Liver (tissue), 3 donors: ENCODE measurements around the gene BCAS1.
"Not testable (repeated sequence)": the region's sequence is repeated elsewhere in the genome, so short reads cannot be mapped to it uniquely, and the experiment has no call there.

Experiments
- EGR1 ChIP-seq, 2 donors: IDR thresholded peaks; 2 replicates each; pipeline ENCODE4 v1.6.1; 2016 to 2018; ENCODE audit warnings: antibody characterized with exemption in 2 of 2, low read depth in 2 of 2
- JUND ChIP-seq, 2 donors: IDR thresholded peaks; 2 replicates each; pipeline ENCODE4 v1.6.1; 2016; ENCODE audit warnings: antibody characterized with exemption in 2 of 2
- NR2F2 ChIP-seq: IDR thresholded peaks from 2 replicates; pipeline ENCODE4 v1.6.1; 2016; ENCODE audit warnings: antibody characterized with exemption
- RAD21 ChIP-seq, 2 donors: IDR thresholded peaks; 2 replicates each; pipeline ENCODE4 v1.6.1; 2016; ENCODE audit warnings: antibody characterized with exemption in 2 of 2, mild to moderate bottlenecking in 2 of 2
- RXRA ChIP-seq, 2 donors: IDR thresholded peaks; 2 replicates each; pipeline ENCODE4 v1.6.1; 2017 to 2018; ENCODE audit warnings: antibody characterized with exemption in 2 of 2, mild to moderate bottlenecking in 1 of 2
- SP1 ChIP-seq: IDR thresholded peaks from 2 replicates; pipeline ENCODE4 v1.6.1; 2018; ENCODE audit warnings: antibody characterized with exemption, mild to moderate bottlenecking
- TAF1 ChIP-seq: conservative IDR thresholded peaks from 2 replicates; pipeline ENCODE4 v1.6.1; 2016; ENCODE audit warnings: antibody characterized with exemption, mild to moderate bottlenecking
- YY1 ChIP-seq: IDR thresholded peaks from 2 replicates; pipeline ENCODE4 v1.6.1; 2016; ENCODE audit warnings: antibody characterized with exemption, mild to moderate bottlenecking
- TF ChIP-seq, protein P1 (sequence below): fragments of 150-350 bp; IDR thresholded peaks from 2 replicates; pipeline ENCODE4 v1.5.1; 2017; ENCODE audit warnings: improper control_type of control experiment, low read depth, low read length; ENCODE audit not compliant: missing input control
- TF ChIP-seq, protein P2 (sequence below): IDR thresholded peaks from 2 replicates; pipeline ENCODE4 v1.6.1; 2016; ENCODE audit warnings: antibody characterized with exemption
- TF ChIP-seq, protein P3 (sequence below): IDR thresholded peaks from 2 replicates; pipeline ENCODE4 v1.6.1; 2016; ENCODE audit warnings: antibody characterized with exemption, mild to moderate bottlenecking
- TF ChIP-seq, protein P4 (sequence below): IDR thresholded peaks from 2 replicates; pipeline ENCODE4 v1.6.1; 2016; ENCODE audit warnings: antibody characterized with exemption
- TF ChIP-seq, protein P5 (sequence below): IDR thresholded peaks from 2 replicates; pipeline ENCODE4 v1.6.1; 2016; ENCODE audit warnings: antibody characterized with exemption
- donor health status: healthy.
- donor health status: healthy.

DNA sequence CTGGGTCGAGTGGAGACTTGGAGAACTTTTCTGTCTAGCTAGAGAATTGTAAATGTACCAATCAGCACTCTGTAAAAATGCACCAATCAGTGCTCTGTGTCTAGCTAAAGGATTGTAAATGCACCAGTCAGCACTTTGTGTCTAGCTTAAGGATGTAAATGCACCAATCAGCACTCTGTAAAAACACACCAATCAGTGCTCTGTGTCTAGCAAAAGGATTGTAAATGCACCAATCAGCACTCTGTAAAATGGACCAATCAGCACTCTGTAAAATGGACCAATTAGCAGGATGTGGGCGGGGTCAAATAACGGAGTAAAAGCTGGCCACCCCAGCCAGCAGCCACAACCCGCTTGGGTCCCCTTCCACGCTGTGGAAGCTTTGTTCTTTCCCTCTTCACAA, 96.5 kb downstream of the BCAS1 start:
- not testable (repeated sequence) for TF ChIP-seq JUND (IDR thresholded peaks at IDR 0.05); YY1; TAF1; RXRA (IDR thresholded peaks at IDR 0.05); EGR1 (IDR thresholded peaks at IDR 0.05; ENCODE audit: low read depth in 2 of 2); SP1; RAD21 (IDR thresholded peaks at IDR 0.05); NR2F2
- TF ChIP-seq, protein P1, sequence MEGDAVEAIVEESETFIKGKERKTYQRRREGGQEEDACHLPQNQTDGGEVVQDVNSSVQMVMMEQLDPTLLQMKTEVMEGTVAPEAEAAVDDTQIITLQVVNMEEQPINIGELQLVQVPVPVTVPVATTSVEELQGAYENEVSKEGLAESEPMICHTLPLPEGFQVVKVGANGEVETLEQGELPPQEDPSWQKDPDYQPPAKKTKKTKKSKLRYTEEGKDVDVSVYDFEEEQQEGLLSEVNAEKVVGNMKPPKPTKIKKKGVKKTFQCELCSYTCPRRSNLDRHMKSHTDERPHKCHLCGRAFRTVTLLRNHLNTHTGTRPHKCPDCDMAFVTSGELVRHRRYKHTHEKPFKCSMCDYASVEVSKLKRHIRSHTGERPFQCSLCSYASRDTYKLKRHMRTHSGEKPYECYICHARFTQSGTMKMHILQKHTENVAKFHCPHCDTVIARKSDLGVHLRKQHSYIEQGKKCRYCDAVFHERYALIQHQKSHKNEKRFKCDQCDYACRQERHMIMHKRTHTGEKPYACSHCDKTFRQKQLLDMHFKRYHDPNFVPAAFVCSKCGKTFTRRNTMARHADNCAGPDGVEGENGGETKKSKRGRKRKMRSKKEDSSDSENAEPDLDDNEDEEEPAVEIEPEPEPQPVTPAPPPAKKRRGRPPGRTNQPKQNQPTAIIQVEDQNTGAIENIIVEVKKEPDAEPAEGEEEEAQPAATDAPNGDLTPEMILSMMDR, result not testable (repeated sequence)
- TF ChIP-seq, protein P2, sequence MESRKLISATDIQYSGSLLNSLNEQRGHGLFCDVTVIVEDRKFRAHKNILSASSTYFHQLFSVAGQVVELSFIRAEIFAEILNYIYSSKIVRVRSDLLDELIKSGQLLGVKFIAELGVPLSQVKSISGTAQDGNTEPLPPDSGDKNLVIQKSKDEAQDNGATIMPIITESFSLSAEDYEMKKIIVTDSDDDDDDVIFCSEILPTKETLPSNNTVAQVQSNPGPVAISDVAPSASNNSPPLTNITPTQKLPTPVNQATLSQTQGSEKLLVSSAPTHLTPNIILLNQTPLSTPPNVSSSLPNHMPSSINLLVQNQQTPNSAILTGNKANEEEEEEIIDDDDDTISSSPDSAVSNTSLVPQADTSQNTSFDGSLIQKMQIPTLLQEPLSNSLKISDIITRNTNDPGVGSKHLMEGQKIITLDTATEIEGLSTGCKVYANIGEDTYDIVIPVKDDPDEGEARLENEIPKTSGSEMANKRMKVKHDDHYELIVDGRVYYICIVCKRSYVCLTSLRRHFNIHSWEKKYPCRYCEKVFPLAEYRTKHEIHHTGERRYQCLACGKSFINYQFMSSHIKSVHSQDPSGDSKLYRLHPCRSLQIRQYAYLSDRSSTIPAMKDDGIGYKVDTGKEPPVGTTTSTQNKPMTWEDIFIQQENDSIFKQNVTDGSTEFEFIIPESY, result not testable (repeated sequence)
- TF ChIP-seq, protein P3, sequence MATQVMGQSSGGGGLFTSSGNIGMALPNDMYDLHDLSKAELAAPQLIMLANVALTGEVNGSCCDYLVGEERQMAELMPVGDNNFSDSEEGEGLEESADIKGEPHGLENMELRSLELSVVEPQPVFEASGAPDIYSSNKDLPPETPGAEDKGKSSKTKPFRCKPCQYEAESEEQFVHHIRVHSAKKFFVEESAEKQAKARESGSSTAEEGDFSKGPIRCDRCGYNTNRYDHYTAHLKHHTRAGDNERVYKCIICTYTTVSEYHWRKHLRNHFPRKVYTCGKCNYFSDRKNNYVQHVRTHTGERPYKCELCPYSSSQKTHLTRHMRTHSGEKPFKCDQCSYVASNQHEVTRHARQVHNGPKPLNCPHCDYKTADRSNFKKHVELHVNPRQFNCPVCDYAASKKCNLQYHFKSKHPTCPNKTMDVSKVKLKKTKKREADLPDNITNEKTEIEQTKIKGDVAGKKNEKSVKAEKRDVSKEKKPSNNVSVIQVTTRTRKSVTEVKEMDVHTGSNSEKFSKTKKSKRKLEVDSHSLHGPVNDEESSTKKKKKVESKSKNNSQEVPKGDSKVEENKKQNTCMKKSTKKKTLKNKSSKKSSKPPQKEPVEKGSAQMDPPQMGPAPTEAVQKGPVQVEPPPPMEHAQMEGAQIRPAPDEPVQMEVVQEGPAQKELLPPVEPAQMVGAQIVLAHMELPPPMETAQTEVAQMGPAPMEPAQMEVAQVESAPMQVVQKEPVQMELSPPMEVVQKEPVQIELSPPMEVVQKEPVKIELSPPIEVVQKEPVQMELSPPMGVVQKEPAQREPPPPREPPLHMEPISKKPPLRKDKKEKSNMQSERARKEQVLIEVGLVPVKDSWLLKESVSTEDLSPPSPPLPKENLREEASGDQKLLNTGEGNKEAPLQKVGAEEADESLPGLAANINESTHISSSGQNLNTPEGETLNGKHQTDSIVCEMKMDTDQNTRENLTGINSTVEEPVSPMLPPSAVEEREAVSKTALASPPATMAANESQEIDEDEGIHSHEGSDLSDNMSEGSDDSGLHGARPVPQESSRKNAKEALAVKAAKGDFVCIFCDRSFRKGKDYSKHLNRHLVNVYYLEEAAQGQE, result not testable (repeated sequence)
- TF ChIP-seq, protein P4, sequence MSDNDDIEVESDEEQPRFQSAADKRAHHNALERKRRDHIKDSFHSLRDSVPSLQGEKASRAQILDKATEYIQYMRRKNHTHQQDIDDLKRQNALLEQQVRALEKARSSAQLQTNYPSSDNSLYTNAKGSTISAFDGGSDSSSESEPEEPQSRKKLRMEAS, result not testable (repeated sequence)
- TF ChIP-seq, protein P5, sequence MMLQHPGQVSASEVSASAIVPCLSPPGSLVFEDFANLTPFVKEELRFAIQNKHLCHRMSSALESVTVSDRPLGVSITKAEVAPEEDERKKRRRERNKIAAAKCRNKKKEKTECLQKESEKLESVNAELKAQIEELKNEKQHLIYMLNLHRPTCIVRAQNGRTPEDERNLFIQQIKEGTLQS, result not testable (repeated sequence)
